ENCODE data around the gene TDG. TPM values are rescaled to one million over a fixed set of nuclear protein-coding genes. Genes with fewer than 3 reads are reported as not detected.
A peak's percentile ranks its signal among the peaks of the same experiment; 100 is the strongest.

TDG gene
- total RNA-seq, 4 donors from 2014 or later: 14.6 to 41.4 (median 24.6) TPM

DNA sequence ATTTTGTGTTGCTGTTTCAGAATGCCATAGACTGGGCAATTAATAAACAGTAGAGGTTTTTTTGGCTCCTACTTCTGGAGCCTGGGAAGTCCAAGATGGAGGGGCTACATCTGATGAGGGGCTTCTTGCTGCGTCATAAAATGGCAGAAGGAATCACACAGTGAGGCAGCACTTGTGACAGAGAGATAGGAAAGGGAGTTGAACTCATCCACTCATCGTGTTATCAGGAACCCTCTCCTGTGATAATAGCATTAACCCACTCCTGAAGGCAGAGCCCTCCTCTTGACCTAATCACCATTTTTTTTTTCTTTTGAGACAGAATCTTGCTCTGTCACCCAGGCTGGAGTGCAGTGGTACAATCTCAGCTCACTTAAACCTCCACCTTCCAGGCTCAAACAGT, 9.7 kb downstream of the TDG start:
- TF ChIP-seq, protein P1, sequence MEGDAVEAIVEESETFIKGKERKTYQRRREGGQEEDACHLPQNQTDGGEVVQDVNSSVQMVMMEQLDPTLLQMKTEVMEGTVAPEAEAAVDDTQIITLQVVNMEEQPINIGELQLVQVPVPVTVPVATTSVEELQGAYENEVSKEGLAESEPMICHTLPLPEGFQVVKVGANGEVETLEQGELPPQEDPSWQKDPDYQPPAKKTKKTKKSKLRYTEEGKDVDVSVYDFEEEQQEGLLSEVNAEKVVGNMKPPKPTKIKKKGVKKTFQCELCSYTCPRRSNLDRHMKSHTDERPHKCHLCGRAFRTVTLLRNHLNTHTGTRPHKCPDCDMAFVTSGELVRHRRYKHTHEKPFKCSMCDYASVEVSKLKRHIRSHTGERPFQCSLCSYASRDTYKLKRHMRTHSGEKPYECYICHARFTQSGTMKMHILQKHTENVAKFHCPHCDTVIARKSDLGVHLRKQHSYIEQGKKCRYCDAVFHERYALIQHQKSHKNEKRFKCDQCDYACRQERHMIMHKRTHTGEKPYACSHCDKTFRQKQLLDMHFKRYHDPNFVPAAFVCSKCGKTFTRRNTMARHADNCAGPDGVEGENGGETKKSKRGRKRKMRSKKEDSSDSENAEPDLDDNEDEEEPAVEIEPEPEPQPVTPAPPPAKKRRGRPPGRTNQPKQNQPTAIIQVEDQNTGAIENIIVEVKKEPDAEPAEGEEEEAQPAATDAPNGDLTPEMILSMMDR (IDR thresholded peaks at IDR 0.05): no peak
- no peak for DNase-seq (ENCODE audit: low spot score)
- ATAC-seq (ENCODE audit: low FRiP score): no peak

- no peak for ATAC-seq (ENCODE audit: low FRiP score)
Measured at GRCh38 chr12:103978384-103978982, 12.8 kb downstream of the TDG start.

DNA sequence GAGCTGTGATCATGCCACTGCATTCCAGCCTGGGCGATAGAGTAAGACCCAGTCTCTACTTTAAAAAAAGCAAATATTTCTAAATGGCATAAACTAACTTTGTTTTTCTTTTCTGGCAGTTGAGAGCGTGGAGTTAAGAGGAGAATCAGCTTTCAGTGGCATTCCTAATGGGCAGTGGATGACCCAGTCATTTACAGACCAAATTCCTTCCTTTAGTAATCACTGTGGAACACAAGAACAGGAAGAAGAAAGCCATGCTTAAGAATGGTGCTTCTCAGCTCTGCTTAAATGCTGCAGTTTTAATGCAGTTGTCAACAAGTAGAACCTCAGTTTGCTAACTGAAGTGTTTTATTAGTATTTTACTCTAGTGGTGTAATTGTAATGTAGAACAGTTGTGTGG, 21.2 kb downstream of the TDG start:
- TF ChIP-seq, protein P1 (IDR thresholded peaks at IDR 0.05): no peak
- DNase-seq (ENCODE audit: low spot score): no peak
- ATAC-seq (ENCODE audit: low FRiP score): no peak

More at GRCh38 chr12:103978384-103978982, 12.8 kb downstream of the TDG start:
- TF ChIP-seq, protein P1 (IDR thresholded peaks at IDR 0.05): no peak
- DNase-seq (ENCODE audit: low spot score): no peak

DNA sequence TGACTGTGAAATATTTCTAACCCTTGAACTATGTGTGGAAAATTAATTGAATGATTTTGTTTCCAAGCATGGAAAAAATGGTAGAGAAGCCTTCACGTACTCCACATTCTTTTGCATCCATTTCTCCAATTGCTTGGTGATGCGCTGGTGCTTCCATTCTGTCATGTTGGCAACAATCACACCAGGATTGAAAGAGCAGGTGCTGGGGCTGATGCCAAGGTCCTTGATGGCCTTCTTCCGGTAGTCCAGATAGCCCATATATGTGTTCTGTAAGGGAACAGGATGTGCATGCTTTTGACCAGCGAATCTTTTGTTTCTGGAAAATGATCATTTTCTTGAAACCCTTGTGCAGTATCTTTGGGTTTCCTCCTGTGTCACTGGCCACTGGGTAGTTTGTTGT, 28.6 kb downstream of the TDG start:
- DNase-seq (ENCODE audit: low spot score) (no peak), ATAC-seq (ENCODE audit: low FRiP score) (no peak)
- TF ChIP-seq, protein P1 (IDR thresholded peaks at IDR 0.05): no peak

GRCh38 chr12:103996595-103996994, 30.9 kb downstream of the TDG start:
- TF ChIP-seq, protein P1 (IDR thresholded peaks at IDR 0.05): no peak
- ATAC-seq (ENCODE audit: low FRiP score) (no peak), DNase-seq (ENCODE audit: low spot score) (no peak)

DNA sequence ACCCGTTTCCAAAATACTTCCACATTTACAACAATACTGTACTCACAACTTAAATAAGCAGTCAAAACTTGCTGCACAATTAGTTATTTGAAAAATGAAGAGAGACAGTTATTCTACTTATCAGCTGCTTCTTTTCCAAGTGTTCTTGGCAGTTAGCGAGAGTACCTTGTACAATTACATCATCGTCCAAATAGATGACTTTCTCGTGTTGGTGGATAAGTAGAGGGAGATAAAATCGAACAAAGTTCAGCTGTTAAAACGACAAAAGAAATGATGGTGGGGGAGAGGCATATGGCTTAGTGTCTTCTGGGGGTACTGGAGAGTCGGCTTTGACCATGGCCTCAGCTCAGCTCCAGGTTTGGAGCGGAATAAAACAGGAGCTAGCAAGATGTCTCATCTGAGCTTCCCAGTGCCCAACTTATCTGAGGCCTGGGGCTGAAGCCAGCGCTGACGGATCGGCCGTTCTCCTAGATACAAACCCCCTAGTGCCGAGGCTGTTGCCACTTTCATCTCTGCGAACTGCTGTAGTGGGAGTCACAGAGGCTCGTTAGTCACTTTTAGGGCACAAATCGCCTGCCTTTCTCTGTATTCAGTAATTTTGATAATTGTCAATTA, 31.7 kb downstream of the TDG start:
- ATAC-seq (ENCODE audit: low FRiP score) (peak; percentile 91), DNase-seq (ENCODE audit: low spot score) (no peak)
- TF ChIP-seq, protein P1 (IDR thresholded peaks at IDR 0.05): no peak

GRCh38 chr12:103998976-103999375, 33.3 kb downstream of the TDG start:
- DNase-seq (ENCODE audit: low spot score): no peak
- ATAC-seq (ENCODE audit: low FRiP score): no peak
- TF ChIP-seq, protein P1 (IDR thresholded peaks at IDR 0.05): no peak

All from omental fat pad (tissue), 4 donors.